ENCODE measurements around the gene ZHX3.
"Not testable (repeated sequence)": the region's sequence is repeated elsewhere in the genome, so short reads cannot be mapped to it uniquely, and the experiment has no call there.

ZHX3 gene

GRCh38 chr20:41145317-41145716 lies 172.2 kb downstream of the ZHX3 start:
- DNase-seq, result no peak

DNA sequence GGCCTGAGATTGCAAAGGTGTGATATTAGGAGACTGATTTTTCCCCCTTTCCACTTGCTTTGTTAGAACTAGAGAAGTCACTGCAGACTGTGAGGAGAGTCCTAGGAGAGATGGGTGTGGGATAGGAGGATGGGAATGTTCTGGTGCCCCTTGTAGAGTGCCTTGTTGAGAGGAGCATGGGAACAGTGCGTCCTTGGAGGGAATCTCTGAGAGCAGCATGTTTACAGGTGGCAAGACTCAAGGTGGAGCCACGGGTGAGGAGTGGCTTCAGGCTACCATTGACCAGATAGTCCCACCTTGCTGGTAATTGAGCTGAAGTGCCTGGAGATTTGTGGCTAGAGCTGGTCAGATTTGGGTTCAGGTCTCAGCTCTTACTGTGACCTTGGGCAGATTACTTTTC lies 174.2 kb downstream of the ZHX3 start:
- DNase-seq, result no peak

- DNase-seq, result peak; percentile 72
Measured at GRCh38 chr20:41142919-41143318, 174.6 kb downstream of the ZHX3 start.

DNA sequence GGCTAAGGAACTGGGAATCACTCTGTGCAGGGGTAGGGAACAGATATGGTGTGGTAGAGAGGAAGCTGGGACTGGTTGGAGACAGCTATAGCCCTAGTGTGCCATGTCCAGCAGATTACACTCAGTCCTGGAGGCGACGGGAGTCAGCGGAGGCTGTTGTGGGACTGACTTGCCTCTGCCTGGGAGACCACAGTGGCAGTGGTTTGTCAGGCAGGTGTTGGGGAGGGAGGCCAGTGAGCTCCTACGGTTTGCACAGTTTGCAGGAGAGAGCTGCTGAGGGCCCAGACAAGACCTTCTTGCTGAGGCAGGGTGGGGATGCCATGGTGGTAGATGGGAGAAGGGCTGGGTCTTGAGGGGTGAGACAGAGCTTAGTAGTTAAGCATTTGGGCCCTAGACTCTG lies 175.3 kb downstream of the ZHX3 start:
- no peak for DNase-seq

- peak; percentile 43 for DNase-seq
Measured at GRCh38 chr20:41141153-41141815, 176.2 kb downstream of the ZHX3 start.

DNA sequence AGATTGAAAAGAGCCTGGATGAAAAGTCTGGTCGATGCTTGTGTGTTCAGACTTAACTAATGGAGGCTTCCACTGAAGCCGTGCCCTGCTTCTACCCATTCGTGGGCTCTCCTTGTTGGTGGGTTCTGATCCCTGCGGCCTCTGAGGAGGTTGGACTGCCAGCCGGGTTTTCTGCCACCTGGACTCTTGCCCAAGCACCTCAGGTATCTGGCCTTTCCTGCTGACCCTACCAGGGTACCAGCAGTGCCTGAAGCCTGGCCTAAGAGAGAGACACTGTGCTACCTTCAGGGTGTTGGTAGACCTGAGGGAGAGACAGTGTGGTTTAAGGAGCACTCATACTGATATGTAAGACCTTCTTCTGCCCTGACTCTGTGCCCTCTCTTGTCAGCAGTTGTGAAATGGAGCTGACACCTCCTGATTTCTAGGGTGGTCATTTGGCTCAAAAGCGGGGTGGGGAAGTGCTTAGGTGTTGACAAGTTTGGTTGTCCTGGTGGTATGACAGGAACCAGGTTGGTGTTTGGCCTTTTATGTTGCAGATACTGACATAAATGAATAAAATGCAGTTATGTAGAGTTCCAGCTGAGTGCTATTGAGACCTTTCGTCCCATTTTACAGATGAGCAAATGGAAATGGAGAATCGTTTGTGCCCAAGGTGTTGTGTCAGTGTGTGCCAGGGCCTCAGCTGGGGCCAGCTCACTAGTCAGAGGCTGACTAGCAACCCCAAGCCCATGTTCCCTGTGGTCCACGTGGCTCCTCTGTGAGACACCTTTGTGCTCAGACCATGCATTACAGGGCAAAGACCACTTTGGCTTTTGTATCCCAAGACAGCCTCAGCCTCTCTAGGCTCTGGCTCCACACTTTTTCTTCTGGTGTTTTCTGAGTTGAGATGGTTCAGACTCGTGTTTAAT lies 177.1 kb downstream of the ZHX3 start:
- DNase-seq, result no peak

- no peak for DNase-seq
Measured at GRCh38 chr20:41139227-41140093, 178.1 kb downstream of the ZHX3 start.

- no peak for DNase-seq
Measured at GRCh38 chr20:41138475-41139226, 178.9 kb downstream of the ZHX3 start.

DNA sequence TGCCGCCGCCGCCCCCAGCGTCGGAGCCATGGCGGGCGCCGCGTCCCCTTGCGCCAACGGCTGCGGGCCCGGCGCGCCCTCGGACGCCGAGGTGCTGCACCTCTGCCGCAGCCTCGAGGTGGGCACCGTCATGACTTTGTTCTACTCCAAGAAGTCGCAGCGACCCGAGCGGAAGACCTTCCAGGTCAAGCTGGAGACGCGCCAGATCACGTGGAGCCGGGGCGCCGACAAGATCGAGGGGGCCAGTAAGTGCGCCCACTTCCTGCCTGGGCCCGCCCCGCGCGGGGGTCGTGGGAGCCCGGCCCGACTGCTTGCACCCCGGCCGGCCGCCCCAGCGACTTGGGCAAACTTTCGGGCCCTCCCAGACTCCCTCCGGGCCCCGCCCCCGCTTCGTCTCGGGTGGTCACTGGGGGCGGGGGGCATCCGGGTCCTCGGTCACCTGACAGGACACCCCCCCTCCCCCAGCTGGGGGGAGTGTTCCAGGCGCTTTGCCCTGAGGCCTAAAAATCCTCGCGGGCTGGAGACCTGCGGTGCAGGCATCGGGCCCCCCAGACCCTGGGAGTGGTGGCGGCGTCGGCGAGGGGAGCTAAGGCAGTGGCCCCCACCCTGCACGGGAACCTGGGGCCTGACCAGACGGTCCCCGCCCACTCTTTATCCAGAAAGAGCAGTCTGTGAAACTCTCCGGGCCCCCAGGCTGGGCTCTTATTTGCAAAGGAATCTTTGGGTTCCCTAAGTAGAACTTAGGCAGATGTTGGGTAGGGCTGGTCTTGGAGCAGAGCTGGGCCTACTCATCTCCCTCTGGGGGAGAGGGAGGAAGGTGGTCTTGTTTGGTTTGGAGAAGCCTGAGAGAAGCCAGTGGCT lies 179.7 kb downstream of the ZHX3 start:
- no peak for DNase-seq

DNA sequence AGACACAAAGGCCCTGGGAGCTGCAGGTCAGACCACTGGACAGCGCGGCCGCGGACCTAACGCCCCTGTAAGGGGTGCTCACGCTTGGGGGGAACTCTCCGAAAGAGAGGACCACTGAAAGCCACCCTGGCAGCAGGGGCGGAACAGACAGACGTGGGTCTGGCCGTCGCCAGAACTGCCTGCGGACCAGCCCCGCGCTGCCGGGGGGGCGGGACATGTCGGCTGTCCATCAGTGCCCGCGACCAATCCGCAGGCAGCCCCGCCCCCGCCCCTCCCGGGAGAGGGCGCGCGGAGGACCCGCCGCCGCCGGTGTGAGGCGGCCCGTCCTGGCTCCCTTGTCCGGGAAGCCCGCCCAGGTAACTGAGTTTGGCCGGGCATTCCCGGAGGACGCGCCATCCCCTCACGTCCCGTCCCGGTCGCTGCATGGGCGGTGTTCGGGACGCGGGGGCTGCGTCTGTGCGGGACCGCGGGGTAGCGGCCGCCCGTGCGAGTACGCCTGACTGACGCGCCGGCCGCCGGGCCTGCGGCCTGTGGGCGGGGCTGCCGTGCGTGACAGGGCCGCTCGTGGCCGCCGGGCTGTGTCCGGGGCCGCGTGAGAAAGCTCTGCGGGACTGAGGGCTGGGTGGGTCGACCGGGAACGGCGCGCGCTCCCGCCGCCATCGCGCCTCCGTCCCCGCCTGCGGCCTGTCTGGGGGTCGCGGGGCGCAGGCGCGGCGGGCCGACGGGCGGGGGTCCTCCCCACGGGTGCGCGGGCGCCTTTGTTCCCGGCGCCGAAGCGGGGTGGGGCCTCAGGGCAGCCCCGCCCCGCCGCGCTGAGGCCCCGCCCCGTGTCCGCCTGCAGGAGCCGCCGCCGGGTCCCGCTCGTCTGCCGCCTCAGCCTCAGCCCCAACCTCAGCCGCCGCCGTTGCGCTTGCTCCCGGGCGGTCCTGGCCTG lies 180.6 kb downstream of the ZHX3 start, which contains the start of gene PLCG1:
TSS of gene PLCG1 (plus strand) at position 864 of the 934 bp plus-strand sequence. CDS start 99 bp downstream, outside the sequence.
- peak; percentile 51 for DNase-seq

DNA sequence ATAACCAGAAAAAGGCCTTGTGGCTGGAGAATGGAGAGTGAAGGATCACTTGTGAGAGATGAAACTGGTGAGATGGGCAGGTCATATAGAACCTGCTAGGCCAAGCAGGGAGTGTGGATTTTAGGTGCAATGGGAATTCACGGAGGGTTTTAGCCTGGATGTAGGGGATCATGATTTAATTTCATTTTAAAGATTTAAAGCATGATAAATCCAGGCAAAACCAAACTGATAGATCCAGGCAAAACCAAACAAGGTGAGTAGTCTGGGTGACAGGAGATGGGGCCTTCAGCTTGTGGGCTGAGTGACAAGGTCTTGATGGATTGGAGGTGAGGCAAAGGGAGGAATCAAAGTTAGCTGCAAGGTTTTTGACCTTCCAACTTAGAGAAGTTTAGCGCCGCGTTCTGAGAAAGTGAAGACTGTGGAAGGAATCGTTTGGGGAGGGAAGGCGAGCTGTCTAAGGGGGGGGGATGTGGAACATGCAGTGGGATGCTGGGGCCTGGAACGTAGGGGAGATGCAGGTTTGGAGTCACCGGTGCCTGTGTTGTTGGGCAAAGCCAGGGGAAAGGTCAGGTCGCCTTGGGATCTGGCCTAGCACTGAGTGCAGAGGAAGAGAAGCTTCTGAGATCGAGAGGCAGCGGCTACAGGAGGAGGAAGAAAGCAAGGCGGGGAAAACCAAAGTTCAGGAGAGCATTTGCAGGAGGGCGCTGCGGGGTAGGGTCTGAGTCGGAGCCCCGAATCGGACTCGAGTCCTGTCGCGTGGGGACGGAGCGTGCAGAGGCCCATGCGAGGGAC lies 181.4 kb downstream of the ZHX3 start:
- DNase-seq, result no peak

GRCh38 chr20:41135187-41135887 lies 182.2 kb downstream of the ZHX3 start:
- peak; percentile 21 for DNase-seq

- DNase-seq, result no peak
Measured at GRCh38 chr20:41134362-41135186, 183.0 kb downstream of the ZHX3 start.

GRCh38 chr20:41133709-41134361 lies 183.7 kb downstream of the ZHX3 start:
- DNase-seq, result no peak

DNA sequence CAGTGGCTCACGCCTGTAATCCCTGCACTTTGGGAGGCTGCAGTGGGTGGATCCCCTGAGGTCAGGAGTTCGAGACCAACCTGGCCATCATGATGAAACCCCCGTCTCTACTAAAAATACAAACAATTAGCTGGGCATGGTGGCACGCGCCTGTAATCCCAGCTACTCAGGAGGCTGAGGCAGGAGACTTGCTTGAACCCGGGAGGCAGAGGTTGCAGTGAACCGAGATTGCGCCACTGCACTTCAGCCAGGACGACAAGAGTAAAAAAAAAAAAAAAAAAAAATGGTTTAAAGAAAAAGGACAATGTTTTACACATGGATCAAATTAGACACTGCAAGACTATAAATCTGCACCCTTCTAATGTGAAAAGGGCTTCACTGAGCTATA lies 185.1 kb downstream of the ZHX3 start:
- DNase-seq, result not testable (repeated sequence)

- no peak for DNase-seq
Measured at GRCh38 chr20:41131594-41132387, 185.7 kb downstream of the ZHX3 start.
